Loucy (cell line): Measurements from ENCODE around the gene SLC16A4.

Experiments
- EZH2phosphoT487 ChIP-seq: fragments of 200-600 bp; IDR thresholded peaks from 2 replicates; pipeline ENCODE4 v1.6.1; 2018; ENCODE audit warnings: antibody characterized with exemption, mild to moderate bottlenecking, moderate library complexity, borderline replicate concordance
- TF ChIP-seq, protein P1 (sequence below): fragments of 200-600 bp; sonication (generic); conservative IDR thresholded peaks from 2 replicates; pipeline ENCODE4 v1.5.1; 2014; ENCODE audit warnings: mild to moderate bottlenecking, antibody characterized with exemption, low read length

DNA sequence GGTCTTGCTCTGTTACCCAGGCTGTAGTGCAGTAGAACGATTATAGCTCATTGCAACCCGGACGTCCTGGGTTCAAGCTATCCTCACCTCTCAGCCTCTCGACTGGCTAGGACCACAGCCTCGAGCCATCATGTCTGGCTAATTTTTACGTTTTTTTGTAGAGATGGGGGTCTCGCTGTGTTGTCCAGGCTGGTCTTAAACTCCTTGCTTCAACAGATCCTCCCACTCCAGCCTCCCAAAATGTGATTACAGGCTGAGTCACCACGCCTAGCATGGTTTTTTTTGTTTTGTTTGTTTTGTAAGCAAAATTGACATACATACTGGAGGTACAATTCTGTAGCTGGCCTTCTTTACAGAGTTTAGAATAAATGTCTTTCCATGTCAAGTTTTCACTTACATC lies 17.7 kb upstream of the SLC16A4 start:
- TF ChIP-seq, protein P1, sequence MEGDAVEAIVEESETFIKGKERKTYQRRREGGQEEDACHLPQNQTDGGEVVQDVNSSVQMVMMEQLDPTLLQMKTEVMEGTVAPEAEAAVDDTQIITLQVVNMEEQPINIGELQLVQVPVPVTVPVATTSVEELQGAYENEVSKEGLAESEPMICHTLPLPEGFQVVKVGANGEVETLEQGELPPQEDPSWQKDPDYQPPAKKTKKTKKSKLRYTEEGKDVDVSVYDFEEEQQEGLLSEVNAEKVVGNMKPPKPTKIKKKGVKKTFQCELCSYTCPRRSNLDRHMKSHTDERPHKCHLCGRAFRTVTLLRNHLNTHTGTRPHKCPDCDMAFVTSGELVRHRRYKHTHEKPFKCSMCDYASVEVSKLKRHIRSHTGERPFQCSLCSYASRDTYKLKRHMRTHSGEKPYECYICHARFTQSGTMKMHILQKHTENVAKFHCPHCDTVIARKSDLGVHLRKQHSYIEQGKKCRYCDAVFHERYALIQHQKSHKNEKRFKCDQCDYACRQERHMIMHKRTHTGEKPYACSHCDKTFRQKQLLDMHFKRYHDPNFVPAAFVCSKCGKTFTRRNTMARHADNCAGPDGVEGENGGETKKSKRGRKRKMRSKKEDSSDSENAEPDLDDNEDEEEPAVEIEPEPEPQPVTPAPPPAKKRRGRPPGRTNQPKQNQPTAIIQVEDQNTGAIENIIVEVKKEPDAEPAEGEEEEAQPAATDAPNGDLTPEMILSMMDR, result no peak
- TF ChIP-seq EZH2phosphoT487, result no peak
